ENCODE data around the gene MEOX1. TPM values are rescaled to one million over a fixed set of nuclear protein-coding genes. Genes with fewer than 3 reads are reported as not detected.
"Not testable (repeated sequence)": the region's sequence is repeated elsewhere in the genome, so short reads cannot be mapped to it uniquely, and the experiment has no call there.

The MEOX1 gene
- total and polyA plus RNA-seq, 2 donors, result 9.3 to 11.6 TPM

- WGBS, result 29% methylated on average over 11 of the region's 11 CpGs
- DNase-seq (ENCODE audit: extremely low spot score), result no peak
- Histone ChIP-seq H3K27ac (ENCODE audit: low read depth) (no peak overlapping the region), H3K4me3 (ENCODE audit: low read depth, low read length) (no peak overlapping the region), H3K4me1 (ENCODE audit: insufficient read depth) (no peaks in the 10 kb centered on the region), H3K36me3 (ENCODE audit: insufficient read depth) (no peaks in the 10 kb centered on the region)
Observed at GRCh38 chr17:43694081-43694870, 32.6 kb upstream of the MEOX1 start.

- Histone ChIP-seq H3K4me3 (ENCODE audit: low read depth, low read length) (no peak overlapping the region), H3K27ac (ENCODE audit: low read depth) (no peak overlapping the region), H3K36me3 (ENCODE audit: insufficient read depth) (no peaks in the 10 kb centered on the region), H3K4me1 (ENCODE audit: insufficient read depth) (no peaks in the 10 kb centered on the region)
- 73% methylated on average over 6 of the region's 6 CpGs for WGBS
- DNase-seq (ENCODE audit: extremely low spot score), result no peak
Observed at GRCh38 chr17:43691317-43691693, 29.6 kb upstream of the MEOX1 start.

DNA sequence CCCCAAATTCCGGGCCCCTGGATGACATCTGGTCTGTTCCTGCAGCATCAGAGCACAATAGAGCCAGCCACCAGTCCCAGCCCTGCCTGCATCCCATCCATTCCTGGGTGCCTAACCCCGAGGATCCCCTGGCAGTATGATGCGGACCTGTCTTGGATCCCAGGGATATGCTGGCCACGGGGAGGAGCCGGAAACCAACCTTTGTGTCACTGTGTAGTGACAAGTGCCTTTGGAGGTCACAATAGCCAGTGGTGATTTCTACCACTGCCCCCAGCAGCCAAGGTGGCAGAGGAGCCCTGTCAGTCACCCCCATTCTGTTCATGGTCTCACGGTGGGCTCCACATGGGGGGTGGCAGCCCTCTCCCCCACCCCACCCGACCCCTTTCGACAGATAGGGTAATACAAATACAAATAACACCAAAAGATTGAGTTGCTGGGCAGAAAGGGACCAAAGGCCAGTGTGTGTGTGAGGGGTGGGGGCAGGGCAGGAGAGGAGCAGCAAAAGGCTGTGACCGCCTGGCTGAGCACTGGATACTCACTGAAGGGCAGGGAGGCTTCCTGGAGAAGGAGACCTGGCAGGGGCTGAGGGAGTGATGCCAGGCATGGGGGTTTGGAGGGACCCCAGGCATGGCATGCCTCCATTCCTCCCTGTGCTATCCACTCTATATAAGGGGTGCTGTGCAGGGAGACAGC lies 29.0 kb upstream of the MEOX1 start:
- DNase-seq (ENCODE audit: extremely low spot score), result no peak
- WGBS, result 81% methylated on average over 9 of the region's 9 CpGs
- Histone ChIP-seq H3K36me3 (ENCODE audit: insufficient read depth) (no peaks in the 10 kb centered on the region), H3K4me1 (ENCODE audit: insufficient read depth) (no peaks in the 10 kb centered on the region), H3K4me3 (ENCODE audit: low read depth, low read length) (no peak overlapping the region), H3K27ac (ENCODE audit: low read depth) (no peak overlapping the region)

DNA sequence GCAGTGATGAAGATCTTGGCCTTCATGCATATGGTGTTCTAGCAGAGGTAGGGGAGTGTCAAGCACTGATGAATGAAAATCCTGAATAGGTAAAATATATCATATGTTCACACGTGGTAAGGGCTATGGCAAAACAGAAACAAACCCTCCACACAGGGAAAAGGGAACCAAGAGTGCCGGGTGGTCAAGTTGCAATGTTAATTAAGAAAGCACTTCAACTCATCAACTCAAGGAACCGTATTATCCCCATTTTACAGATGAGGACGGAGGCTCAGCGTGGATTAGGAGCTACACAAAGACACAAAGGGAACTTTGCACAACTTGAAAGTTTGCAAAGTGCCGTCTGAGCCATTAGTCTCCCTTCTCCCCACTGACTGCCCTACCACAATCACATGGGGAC lies 28.1 kb upstream of the MEOX1 start:
- Histone ChIP-seq H3K27ac (ENCODE audit: low read depth) (no peak overlapping the region), H3K36me3 (ENCODE audit: insufficient read depth) (no peaks in the 10 kb centered on the region), H3K4me3 (ENCODE audit: low read depth, low read length) (no peak overlapping the region), H3K4me1 (ENCODE audit: insufficient read depth) (no peaks in the 10 kb centered on the region)
- no peak for DNase-seq (ENCODE audit: extremely low spot score)
- 77% methylated on average over 6 of the region's 6 CpGs for WGBS

DNA sequence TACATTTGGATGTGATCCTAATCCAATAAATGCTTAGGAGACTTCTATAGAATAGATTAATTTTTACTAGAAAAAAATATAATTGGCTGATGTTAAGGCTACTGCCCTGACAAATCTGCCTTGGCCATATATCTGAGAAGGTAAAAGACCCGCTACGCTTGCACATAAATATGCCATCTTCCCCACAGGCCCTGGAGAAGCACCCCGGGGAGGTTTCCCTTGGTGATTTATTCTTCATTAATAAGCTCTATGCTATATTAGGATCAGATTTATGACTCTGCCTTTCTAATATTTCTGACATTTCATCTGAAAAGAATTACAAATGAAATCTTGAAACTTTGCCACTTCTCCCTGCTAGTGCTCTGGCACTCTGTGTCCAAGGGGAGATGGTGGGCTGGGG lies 27.4 kb upstream of the MEOX1 start:
- Histone ChIP-seq H3K36me3 (ENCODE audit: insufficient read depth) (no peaks in the 10 kb centered on the region), H3K4me1 (ENCODE audit: insufficient read depth) (no peaks in the 10 kb centered on the region), H3K27ac (ENCODE audit: low read depth) (no peak overlapping the region), H3K4me3 (ENCODE audit: low read depth, low read length) (no peak overlapping the region)
- 84% methylated on average over 3 of the region's 3 CpGs for WGBS
- no peak for DNase-seq (ENCODE audit: extremely low spot score)

DNA sequence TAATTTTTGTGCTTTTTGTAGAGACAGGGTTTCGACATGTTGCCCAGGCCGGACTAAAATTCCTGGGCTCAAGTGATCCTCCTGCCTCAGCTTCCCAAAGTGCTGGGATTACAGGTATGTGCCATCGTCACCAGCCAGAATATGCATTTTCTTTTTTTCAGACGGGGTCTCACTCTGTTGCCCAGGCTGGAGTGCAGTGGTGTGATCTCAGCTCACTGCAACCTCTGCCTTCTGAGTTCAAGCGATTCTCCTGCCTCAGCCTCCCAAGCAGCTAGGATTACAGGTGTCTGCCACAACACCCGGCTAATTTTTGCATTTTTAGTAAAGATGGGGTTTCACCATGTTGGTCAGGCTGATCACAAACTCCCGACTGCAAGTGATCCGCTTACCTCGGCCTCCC lies 25.2 kb upstream of the MEOX1 start:
- not testable (repeated sequence) for H3K4me3 ChIP-seq (ENCODE audit: low read depth, low read length); H3K27ac ChIP-seq (ENCODE audit: low read depth); H3K4me1 ChIP-seq (ENCODE audit: insufficient read depth); DNase-seq (ENCODE audit: extremely low spot score); H3K36me3 ChIP-seq (ENCODE audit: insufficient read depth)
- WGBS, result 92% methylated on average over 9 of the region's 9 CpGs

- Histone ChIP-seq H3K4me3 (ENCODE audit: low read depth, low read length) (no peak overlapping the region), H3K36me3 (ENCODE audit: insufficient read depth) (no peaks in the 10 kb centered on the region), H3K4me1 (ENCODE audit: insufficient read depth) (no peaks in the 10 kb centered on the region), H3K27ac (ENCODE audit: low read depth) (no peak overlapping the region)
- no peak for DNase-seq (ENCODE audit: extremely low spot score)
- 93% methylated on average over 12 of the region's 12 CpGs for WGBS
Observed at GRCh38 chr17:43683928-43684653, 22.4 kb upstream of the MEOX1 start.

DNA sequence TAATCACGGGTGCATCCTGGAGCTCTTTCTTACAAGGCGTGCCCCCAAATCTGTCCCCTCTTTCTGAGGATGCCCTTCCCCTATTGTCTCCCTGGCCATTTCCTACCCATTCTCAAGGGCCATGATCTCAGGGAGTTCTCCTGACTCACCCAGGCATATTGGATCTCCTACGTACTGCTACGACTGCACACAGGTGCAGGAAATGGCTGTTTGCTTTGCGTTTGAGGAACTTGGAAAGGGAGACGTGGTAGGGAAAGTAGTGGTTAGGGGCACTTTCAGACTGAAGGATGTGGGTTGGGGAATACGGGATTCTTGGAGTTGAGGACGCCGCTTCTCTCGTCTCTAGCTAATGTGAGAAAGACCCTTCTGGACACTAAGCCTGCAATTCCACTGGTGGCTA lies 18.7 kb upstream of the MEOX1 start:
- DNase-seq (ENCODE audit: extremely low spot score), result no peak
- no peaks in the 10 kb centered on the region for H3K36me3 ChIP-seq (ENCODE audit: insufficient read depth)
- H3K4me3 ChIP-seq (ENCODE audit: low read depth, low read length), result no peak overlapping the region
- no peak overlapping the region for H3K27ac ChIP-seq (ENCODE audit: low read depth)
- WGBS, result 78% methylated on average over 10 of the region's 10 CpGs
- no peaks in the 10 kb centered on the region for H3K4me1 ChIP-seq (ENCODE audit: insufficient read depth)

DNA sequence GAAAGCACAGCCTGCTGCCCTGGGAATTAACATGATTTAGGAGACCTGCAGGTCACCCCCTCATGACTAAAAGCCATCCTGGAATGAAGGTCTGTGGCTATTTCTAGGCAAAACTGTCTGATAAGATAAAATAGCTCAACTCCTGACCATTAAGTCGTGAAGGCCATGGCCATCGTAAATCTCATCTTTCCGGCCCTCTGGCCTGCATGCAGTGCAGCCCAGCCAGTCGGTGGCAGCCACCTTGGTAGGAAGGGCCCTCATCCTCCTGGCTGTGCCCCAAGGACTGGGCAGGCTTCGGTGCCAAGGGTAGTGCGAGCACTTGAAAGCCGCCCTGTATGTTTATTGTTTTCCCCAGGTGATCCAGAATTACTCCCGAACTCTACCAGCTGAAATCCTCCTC lies 18.2 kb upstream of the MEOX1 start:
- Histone ChIP-seq H3K4me1 (ENCODE audit: insufficient read depth) (no peaks in the 10 kb centered on the region), H3K36me3 (ENCODE audit: insufficient read depth) (no peaks in the 10 kb centered on the region), H3K27ac (ENCODE audit: low read depth) (no peak overlapping the region), H3K4me3 (ENCODE audit: low read depth, low read length) (no peak overlapping the region)
- no peak for DNase-seq (ENCODE audit: extremely low spot score)
- 72% methylated on average over 8 of the region's 8 CpGs for WGBS

- H3K4me3 ChIP-seq (ENCODE audit: low read depth, low read length), result no peak overlapping the region
- no peak for DNase-seq (ENCODE audit: extremely low spot score)
- H3K36me3 ChIP-seq (ENCODE audit: insufficient read depth), result no peaks in the 10 kb centered on the region
- no peaks in the 10 kb centered on the region for H3K4me1 ChIP-seq (ENCODE audit: insufficient read depth)
- 42% methylated on average over 4 of the region's 4 CpGs for WGBS
- H3K27ac ChIP-seq (ENCODE audit: low read depth), result no peak overlapping the region
Observed at GRCh38 chr17:43679401-43679800, 17.7 kb upstream of the MEOX1 start.

GRCh38 chr17:43676471-43676870 lies 14.7 kb upstream of the MEOX1 start:
- no peak for DNase-seq (ENCODE audit: extremely low spot score)
- no peak overlapping the region for H3K4me3 ChIP-seq (ENCODE audit: low read depth, low read length)
- no peaks in the 10 kb centered on the region for H3K36me3 ChIP-seq (ENCODE audit: insufficient read depth)
- no peaks in the 10 kb centered on the region for H3K4me1 ChIP-seq (ENCODE audit: insufficient read depth)
- 90% methylated on average over 3 of the region's 3 CpGs for WGBS
- H3K27ac ChIP-seq (ENCODE audit: low read depth), result no peak overlapping the region

DNA sequence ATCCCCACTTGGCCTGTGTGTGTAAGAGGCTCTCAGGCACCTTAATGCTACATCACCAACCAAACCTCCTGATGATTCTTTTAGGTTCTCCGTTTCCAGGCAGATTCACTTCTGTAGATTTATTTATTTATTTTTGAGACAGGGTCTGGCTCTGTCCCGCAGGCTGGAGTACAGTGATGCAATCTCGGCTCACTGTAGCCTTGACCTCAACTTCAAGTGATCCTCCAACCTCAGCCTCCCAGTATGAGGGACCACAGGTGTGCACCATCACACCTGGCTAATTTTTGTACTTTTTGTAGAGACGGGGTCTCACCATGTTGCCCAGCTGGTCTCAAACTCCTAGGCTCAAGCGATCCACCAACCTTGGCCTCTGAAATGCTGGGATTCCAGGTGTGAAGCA lies 12.7 kb upstream of the MEOX1 start:
- no peak overlapping the region for H3K4me3 ChIP-seq (ENCODE audit: low read depth, low read length)
- H3K4me1 ChIP-seq (ENCODE audit: insufficient read depth), result no peaks in the 10 kb centered on the region
- H3K36me3 ChIP-seq (ENCODE audit: insufficient read depth), result no peaks in the 10 kb centered on the region
- no peak overlapping the region for H3K27ac ChIP-seq (ENCODE audit: low read depth)
- no peak for DNase-seq (ENCODE audit: extremely low spot score)
- WGBS, result 91% methylated on average over 5 of the region's 5 CpGs

DNA sequence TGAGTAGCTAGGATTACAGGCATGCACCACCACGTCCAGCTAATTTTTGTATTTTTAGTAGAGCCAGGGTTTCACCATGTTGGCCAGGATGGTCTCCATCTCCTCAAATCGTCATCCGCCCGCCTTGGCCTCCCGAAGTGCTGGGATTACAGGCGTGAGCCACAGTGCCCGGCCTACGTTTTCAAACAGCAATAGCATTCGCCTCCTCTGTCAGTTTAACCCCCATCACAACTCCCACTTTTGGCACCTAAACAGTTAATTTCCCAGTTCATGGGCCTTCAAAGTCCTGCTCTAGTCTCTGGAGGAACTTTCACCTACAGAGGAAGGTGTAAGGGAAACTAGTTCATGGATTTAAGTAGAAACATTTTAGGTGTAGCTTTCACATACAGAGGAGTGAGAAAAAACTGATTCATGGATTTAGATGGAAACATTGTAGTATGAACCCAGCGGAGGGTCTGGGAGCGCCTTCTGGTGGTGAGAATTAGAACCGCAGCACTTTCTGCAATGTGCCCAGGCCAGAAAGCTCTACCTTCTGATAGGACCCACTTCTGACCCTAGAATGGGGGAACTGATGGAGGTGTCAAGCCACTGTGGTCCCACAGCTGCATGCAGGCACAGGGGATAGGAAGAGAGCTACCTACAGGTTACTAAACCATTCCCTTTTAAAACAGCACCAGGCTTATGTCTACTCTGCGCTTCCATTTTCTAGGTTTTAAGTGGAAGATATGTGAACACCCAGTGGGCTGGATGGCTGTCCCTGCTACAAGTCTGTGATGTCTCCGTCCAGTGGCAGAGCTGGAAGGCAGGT lies 12.0 kb upstream of the MEOX1 start:
- Histone ChIP-seq H3K4me1 (ENCODE audit: insufficient read depth) (no peaks in the 10 kb centered on the region), H3K36me3 (ENCODE audit: insufficient read depth) (no peaks in the 10 kb centered on the region), H3K4me3 (ENCODE audit: low read depth, low read length) (no peak overlapping the region), H3K27ac (ENCODE audit: low read depth) (no peak overlapping the region)
- WGBS, result 55% methylated on average over 14 of the region's 14 CpGs
- no peak for DNase-seq (ENCODE audit: extremely low spot score)
